Measurements from ENCODE around the gene SH3GL1. TPM values are rescaled to one million over a fixed set of nuclear protein-coding genes. Genes with fewer than 3 reads are reported as not detected.

SH3GL1 gene
- total RNA-seq, 4 donors from 2014 or later, result 48.2 to 67.7 (median 53.0) TPM

DNA sequence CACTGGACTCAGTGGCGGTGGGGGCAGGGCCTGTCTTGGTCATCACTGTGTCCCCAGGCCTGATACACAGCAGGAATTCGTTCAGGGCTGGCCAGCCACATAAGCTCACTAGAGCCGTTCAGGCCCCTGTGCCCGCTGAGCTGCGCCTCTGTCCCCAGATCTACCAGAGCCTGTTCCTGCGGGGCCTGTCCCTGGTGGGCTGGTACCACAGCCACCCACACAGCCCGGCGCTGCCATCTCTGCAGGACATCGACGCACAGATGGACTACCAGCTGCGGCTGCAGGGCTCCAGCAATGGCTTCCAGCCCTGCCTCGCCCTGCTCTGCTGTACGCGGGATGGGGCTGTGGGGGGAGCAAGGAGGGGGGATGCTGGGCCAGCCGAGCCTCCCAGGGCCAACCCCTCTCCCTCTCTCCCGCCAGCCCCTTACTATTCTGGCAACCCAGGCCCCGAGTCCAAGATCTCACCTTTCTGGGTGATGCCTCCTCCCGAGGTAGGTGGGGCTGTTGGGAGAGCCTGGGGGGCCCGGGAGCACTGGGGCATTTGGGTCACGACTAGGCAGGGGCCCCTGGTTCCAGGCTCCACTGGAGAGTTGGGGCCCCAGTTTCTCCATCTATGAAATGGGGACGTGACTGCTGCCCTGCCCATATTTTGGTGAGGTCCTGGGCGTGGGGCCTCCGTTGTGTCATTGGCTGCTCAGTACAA lies 43.1 kb downstream of the SH3GL1 start:
- peaks cover 0 to 82% of the 10 kb centered on the region in 2 donors for H3K36me3 ChIP-seq
- H3K9me3 ChIP-seq, result no peaks in the 10 kb centered on the region
- no peak for TF ChIP-seq POLR2AphosphoS5 (IDR thresholded peaks at IDR 0.05)
- TF ChIP-seq, protein P1, sequence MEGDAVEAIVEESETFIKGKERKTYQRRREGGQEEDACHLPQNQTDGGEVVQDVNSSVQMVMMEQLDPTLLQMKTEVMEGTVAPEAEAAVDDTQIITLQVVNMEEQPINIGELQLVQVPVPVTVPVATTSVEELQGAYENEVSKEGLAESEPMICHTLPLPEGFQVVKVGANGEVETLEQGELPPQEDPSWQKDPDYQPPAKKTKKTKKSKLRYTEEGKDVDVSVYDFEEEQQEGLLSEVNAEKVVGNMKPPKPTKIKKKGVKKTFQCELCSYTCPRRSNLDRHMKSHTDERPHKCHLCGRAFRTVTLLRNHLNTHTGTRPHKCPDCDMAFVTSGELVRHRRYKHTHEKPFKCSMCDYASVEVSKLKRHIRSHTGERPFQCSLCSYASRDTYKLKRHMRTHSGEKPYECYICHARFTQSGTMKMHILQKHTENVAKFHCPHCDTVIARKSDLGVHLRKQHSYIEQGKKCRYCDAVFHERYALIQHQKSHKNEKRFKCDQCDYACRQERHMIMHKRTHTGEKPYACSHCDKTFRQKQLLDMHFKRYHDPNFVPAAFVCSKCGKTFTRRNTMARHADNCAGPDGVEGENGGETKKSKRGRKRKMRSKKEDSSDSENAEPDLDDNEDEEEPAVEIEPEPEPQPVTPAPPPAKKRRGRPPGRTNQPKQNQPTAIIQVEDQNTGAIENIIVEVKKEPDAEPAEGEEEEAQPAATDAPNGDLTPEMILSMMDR (IDR thresholded peaks at IDR 0.05), result no peak
- TF ChIP-seq POLR2A (IDR thresholded peaks at IDR 0.05), result no peak
- no peak for TF ChIP-seq EP300 (IDR thresholded peaks at IDR 0.05)
- no peaks in the 10 kb centered on the region for H3K27me3 ChIP-seq
- no peak for ATAC-seq
- no peak overlapping the region for H3K27ac ChIP-seq
- WGBS, 2 donors (ENCODE audit: low coverage in 1 of 2), result 60% methylated on average over 1 of the region's 23 CpGs; no CpG with 5 or more reads in 1 of the 2 donors
- peaks cover 0 to 35% (median 0%) of the 10 kb centered on the region in 3 donors for H3K4me1 ChIP-seq
- H3K4me3 ChIP-seq, result no peak overlapping the region

DNA sequence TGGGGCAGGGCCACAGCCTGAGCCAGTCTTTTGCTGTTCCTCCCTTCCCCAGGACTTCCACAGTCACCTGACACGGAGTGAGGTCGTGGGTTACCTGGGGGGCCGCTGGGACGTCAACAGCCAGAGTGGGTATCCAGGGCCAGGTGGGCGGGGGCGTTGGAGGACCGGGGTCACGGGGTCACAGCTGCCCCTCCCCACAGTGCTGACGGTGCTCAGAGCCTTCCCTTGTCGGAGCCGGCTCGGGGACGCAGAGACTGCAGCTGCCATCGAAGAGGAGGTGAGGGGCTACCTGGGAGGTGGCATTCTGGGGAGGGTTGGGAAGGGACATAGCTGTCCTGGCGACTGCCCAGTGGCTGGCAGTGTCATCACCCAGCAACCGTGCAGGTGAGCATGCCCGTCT lies 45.5 kb downstream of the SH3GL1 start:
- H3K4me1 ChIP-seq, result peaks cover 0 to 16% (median 0%) of the 10 kb centered on the region in 3 donors
- peaks cover 0 to 58% of the 10 kb centered on the region in 2 donors for H3K36me3 ChIP-seq
- H3K27me3 ChIP-seq, result no peaks in the 10 kb centered on the region
- TF ChIP-seq POLR2A (IDR thresholded peaks at IDR 0.05) (no peak), POLR2AphosphoS5 (IDR thresholded peaks at IDR 0.05) (no peak), EP300 (IDR thresholded peaks at IDR 0.05) (no peak)
- TF ChIP-seq, protein P1 (IDR thresholded peaks at IDR 0.05), result no peak
- no peak overlapping the region for H3K27ac ChIP-seq
- no peak for ATAC-seq
- H3K4me3 ChIP-seq, result no peak overlapping the region
- H3K9me3 ChIP-seq, result no peaks in the 10 kb centered on the region
- 74% methylated on average over 3 of the region's 17 CpGs; no CpG with 5 or more reads in 1 of the 2 donors for WGBS, 2 donors (ENCODE audit: low coverage in 1 of 2)

DNA sequence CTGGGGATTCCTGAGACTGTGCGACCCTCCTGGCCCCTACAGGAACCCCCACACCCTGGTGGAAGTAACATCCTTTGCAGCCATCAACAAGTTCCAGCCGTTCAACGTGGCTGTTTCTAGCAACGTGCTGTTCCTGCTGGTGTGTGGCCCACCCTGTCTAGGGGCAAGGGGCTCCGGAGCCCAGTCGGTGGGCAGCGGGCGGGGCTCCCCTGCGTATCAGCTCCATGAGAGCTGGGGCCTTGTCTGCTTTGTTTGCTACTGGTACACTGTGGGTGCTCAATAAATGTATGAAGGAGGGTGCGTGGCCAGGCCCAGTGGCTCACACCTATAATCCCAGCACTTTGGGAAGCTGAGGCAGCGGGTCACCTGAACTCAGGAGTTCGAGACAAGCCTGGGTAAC lies 46.1 kb downstream of the SH3GL1 start:
- Histone ChIP-seq H3K4me3 (no peak overlapping the region), H3K27me3 (no peaks in the 10 kb centered on the region), H3K27ac (no peak overlapping the region), H3K4me1 (peaks cover 0 to 10% (median 0%) of the 10 kb centered on the region in 3 donors), H3K9me3 (no peaks in the 10 kb centered on the region), H3K36me3 (peaks cover 0 to 52% of the 10 kb centered on the region in 2 donors)
- TF ChIP-seq POLR2A (IDR thresholded peaks at IDR 0.05) (no peak), EP300 (IDR thresholded peaks at IDR 0.05) (no peak), POLR2AphosphoS5 (IDR thresholded peaks at IDR 0.05) (no peak)
- TF ChIP-seq, protein P1 (IDR thresholded peaks at IDR 0.05), result no peak
- no peak for ATAC-seq
- WGBS, 2 donors (ENCODE audit: low coverage in 1 of 2), result 100% methylated on average over 1 of the region's 12 CpGs; no CpG with 5 or more reads in 1 of the 2 donors

DNA sequence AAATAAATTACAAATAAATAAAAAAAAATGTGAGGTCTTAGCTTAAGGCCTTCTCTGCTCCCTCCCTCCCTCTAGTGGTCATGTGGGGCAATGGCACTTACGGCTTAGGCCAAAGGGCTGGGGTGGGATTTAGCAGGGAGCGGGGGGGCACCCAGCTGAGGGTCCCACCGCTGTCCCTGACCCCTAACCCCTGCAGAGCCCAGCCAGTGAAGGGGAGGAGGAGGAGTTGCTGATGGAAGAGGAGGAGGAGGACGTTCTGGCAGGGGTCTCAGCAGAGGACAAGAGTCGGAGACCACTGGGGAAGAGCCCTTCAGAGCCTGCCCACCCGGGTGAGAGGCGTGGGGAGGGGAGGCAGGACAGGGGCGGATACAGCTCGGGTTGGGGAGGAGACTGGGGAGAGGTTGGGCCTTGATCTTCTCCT lies 47.6 kb downstream of the SH3GL1 start:
- no peak overlapping the region for H3K27ac ChIP-seq
- peak; percentile 69 for ATAC-seq
- H3K27me3 ChIP-seq, result no peaks in the 10 kb centered on the region
- peaks cover 0 to 50% of the 10 kb centered on the region in 2 donors for H3K36me3 ChIP-seq
- peaks cover 0 to 10% (median 0%) of the 10 kb centered on the region in 3 donors for H3K4me1 ChIP-seq
- no peaks in the 10 kb centered on the region for H3K9me3 ChIP-seq
- WGBS, 2 donors (ENCODE audit: low coverage in 1 of 2), result 40% methylated on average over 6 of the region's 9 CpGs; no CpG with 5 or more reads in 1 of the 2 donors
- no peak for TF ChIP-seq POLR2AphosphoS5 (IDR thresholded peaks at IDR 0.05)
- TF ChIP-seq, protein P1 (IDR thresholded peaks at IDR 0.05), result peak in 3 of 4 experiments; percentile 50 to 68 (median 67)
- H3K4me3 ChIP-seq, result no peak overlapping the region

DNA sequence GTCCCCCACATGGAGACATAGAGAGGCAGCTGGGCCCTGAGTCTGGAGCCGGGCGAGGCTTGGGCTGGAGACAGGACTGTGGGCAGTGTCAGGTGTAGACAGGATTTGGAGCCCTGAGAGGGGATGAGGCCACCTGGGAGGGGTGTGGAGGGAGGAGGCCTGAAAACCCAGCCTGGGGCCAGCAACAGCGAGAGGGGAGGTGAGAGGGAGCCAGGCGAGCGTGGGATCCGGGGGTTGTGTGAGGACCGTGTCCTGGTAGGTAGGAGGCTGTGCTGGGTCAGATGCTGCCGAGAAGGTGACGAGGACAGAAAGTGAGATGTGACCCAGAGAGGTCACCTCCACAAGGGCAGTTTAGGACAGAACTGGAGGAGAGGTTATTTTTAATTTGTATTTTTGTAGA lies 49.6 kb downstream of the SH3GL1 start:
- H3K4me1 ChIP-seq, result peaks cover 0 to 10% (median 0%) of the 10 kb centered on the region in 3 donors
- no peak overlapping the region for H3K4me3 ChIP-seq
- no peaks in the 10 kb centered on the region for H3K9me3 ChIP-seq
- TF ChIP-seq POLR2A (IDR thresholded peaks at IDR 0.05) (no peak), POLR2AphosphoS5 (IDR thresholded peaks at IDR 0.05) (no peak), EP300 (IDR thresholded peaks at IDR 0.05) (no peak)
- TF ChIP-seq, protein P1 (IDR thresholded peaks at IDR 0.05), result no peak
- peaks cover 0 to 56% of the 10 kb centered on the region in 2 donors for H3K36me3 ChIP-seq
- no peak overlapping the region for H3K27ac ChIP-seq
- no peaks in the 10 kb centered on the region for H3K27me3 ChIP-seq
- 94 to 96% methylated on average over 5 to 8 of the region's 9 CpGs for WGBS, 2 donors (ENCODE audit: low coverage in 1 of 2)
- ATAC-seq, result no peak

All from gastroesophageal sphincter (tissue), 4 donors.